Osteocyte (in vitro differentiated cells): ENCODE data around the gene KCNH1. TPM values are rescaled to one million over a fixed set of nuclear protein-coding genes. Genes with fewer than 3 reads are reported as not detected.

Experiments used
- DNase-seq: peaks from one replicate; pipeline ENCODE4 v3.0.0; 2021; ENCODE audit warnings: mixed read lengths; ENCODE audit not compliant: unreplicated experiment; ENCODE audit errors: extremely low spot score
- H3K27ac Mint-ChIP-seq: one replicate; pipeline ENCODE4 v1.8.0; 2021; ENCODE audit warnings: mild to moderate bottlenecking, mixed read lengths; ENCODE audit not compliant: unreplicated experiment
- H3K27me3 Mint-ChIP-seq: one replicate; pipeline ENCODE4 v1.8.0; 2021; ENCODE audit warnings: mixed read lengths; ENCODE audit not compliant: unreplicated experiment
- H3K36me3 Mint-ChIP-seq: one replicate; pipeline ENCODE4 v1.8.0; 2021; ENCODE audit warnings: mixed read lengths; ENCODE audit not compliant: unreplicated experiment
- H3K4me1 Mint-ChIP-seq: one replicate; pipeline ENCODE4 v1.8.0; 2021; ENCODE audit warnings: mixed read lengths; ENCODE audit not compliant: unreplicated experiment
- H3K4me3 Mint-ChIP-seq: one replicate; pipeline ENCODE4 v1.8.0; 2021; ENCODE audit warnings: mild to moderate bottlenecking, moderate library complexity, mixed read lengths; ENCODE audit not compliant: unreplicated experiment
- H3K9me3 Mint-ChIP-seq: one replicate; pipeline ENCODE4 v1.8.0; 2021; ENCODE audit warnings: mixed read lengths; ENCODE audit not compliant: unreplicated experiment
- CTCF ChIP-seq: fragments of 200-600 bp; sonication (generic); IDR thresholded peaks from 2 replicates; pipeline ENCODE4 v1.5.0; 2021; ENCODE audit warnings: antibody characterized with exemption, mild to moderate bottlenecking, moderate library complexity
- total RNA-seq: library from RNA; stranded (reverse); gene quantifications from 2 replicates; pipeline ENCODE4 v1.2.1, GENCODE V29; 2021

KCNH1 gene
- total RNA-seq, 1 donor from 2014 or later: 7.3 TPM

DNA sequence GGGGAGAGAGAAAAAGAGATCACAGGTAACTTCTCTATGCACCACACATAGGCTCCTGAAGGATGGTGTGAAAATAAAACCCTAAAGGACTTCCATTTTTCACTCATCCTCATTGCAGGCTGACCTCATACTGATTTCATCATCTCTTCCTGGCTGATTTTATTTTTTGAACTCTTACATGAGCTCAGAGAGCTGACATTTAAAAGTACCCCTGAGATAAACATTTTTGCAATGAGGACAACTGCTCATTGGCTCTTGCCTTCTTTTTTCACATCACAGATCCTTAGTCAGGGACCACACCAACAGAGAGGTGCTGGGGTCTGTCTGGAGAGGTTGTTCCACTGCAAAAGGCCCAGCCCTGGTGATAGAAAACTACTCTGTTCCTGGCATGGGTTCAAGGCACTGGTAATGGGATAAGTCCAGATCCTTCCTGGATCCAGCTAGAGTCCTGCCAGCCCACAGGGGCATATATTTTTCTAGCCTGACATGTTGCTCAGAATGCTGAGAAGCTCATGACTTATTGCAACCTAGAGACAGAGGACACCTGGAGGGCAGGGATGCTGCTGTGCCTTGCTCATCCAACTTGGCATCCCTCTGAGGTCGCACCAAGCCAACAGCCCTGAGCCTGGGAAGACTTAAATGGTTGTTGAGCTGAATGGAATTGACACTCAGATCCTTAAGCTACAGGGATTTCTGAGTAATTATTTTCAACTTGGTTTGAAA, 445.3 kb downstream of the KCNH1 start:
- Mint-ChIP-seq H3K36me3 (peaks cover 4% of the 10 kb centered on the region), H3K4me3 (no peak overlapping the region), H3K27me3 (no peaks in the 10 kb centered on the region), H3K4me1 (peaks cover 6% of the 10 kb centered on the region), H3K9me3 (no peaks in the 10 kb centered on the region), H3K27ac (no peak overlapping the region)
- TF ChIP-seq CTCF: no peak
- no peak for DNase-seq

- H3K36me3 Mint-ChIP-seq: peaks cover 4% of the 10 kb centered on the region
- H3K4me3 Mint-ChIP-seq: no peak overlapping the region
- no peaks in the 10 kb centered on the region for H3K9me3 Mint-ChIP-seq
- no peak for DNase-seq
- no peak for TF ChIP-seq CTCF
- no peak overlapping the region for H3K27ac Mint-ChIP-seq
- peaks cover 6% of the 10 kb centered on the region for H3K4me1 Mint-ChIP-seq
- no peaks in the 10 kb centered on the region for H3K27me3 Mint-ChIP-seq
Measured at GRCh38 chr1:210687582-210688279, 446.2 kb downstream of the KCNH1 start.

DNA sequence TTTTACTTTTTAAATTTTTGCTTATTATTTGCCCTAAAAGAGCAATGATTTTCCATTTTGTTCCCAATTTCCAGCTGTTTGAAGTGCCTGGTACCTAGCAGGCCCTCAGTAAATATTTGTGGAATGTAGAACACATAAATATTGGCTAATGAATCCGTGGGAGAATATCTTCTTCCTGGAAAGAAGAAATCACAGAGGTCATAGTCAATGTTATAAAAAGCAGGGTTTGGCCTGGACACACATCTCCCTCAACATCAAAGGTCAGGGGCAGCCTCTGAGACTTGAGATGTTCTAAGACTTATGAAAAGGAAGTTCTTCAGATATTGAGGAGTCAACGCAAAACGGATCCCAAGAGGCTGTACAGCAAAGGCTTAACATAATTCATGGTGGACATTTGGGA, 447.1 kb downstream of the KCNH1 start:
- peaks cover 6% of the 10 kb centered on the region for H3K4me1 Mint-ChIP-seq
- TF ChIP-seq CTCF: no peak
- DNase-seq: no peak
- no peak overlapping the region for H3K4me3 Mint-ChIP-seq
- H3K27me3 Mint-ChIP-seq: no peaks in the 10 kb centered on the region
- H3K9me3 Mint-ChIP-seq: no peaks in the 10 kb centered on the region
- no peak overlapping the region for H3K27ac Mint-ChIP-seq
- peaks cover 4% of the 10 kb centered on the region for H3K36me3 Mint-ChIP-seq

GRCh38 chr1:210685295-210685650, 448.7 kb downstream of the KCNH1 start:
- H3K9me3 Mint-ChIP-seq: no peaks in the 10 kb centered on the region
- peaks cover 6% of the 10 kb centered on the region for H3K4me1 Mint-ChIP-seq
- no peak overlapping the region for H3K4me3 Mint-ChIP-seq
- H3K36me3 Mint-ChIP-seq: peaks cover 4% of the 10 kb centered on the region
- no peak overlapping the region for H3K27ac Mint-ChIP-seq
- no peak for TF ChIP-seq CTCF
- DNase-seq: no peak
- no peaks in the 10 kb centered on the region for H3K27me3 Mint-ChIP-seq

DNA sequence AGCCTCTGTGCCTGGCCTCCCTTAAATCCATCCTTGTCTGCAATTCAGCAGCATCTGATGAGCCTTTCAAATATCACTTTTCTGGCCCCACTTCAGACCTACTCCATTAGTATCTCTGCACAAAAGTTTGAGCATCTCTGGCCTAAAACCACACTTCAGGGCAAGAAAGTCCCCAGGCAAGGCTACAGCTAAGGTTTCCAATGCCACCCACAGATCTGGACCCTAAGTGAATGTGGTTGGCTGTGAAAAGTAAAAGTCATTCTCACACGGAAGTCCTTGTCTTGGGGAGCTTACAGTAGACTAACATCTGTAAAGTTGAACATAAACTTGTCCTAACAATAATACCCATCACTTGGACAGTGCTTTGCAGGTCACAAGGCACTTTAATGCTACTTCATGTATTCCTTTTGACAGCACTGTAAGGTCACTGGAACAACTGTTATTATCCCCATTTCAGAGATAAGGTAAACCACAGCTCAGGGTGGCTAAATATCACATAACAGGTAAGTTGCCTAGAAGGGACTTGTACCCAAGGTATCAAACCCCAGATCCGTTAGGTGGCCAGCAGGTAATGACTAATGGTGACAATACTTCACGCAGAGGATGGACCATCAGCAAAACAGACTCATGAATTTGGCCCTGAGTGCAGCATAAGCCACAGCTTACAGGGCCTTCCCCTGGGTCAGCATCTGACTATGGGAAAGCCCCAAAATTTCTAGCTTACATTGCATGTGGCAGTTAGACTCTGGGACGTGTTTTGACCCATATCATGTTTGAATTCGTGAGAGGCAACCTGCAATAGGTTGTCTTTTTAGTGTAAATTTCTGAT, 449.3 kb downstream of the KCNH1 start:
- no peak for TF ChIP-seq CTCF
- Mint-ChIP-seq H3K27ac (no peak overlapping the region), H3K27me3 (no peaks in the 10 kb centered on the region), H3K36me3 (peaks cover 4% of the 10 kb centered on the region), H3K4me3 (no peak overlapping the region), H3K4me1 (peaks cover 6% of the 10 kb centered on the region), H3K9me3 (no peaks in the 10 kb centered on the region)
- DNase-seq: no peak
